ENCODE results near the gene LHPP.

DNA sequence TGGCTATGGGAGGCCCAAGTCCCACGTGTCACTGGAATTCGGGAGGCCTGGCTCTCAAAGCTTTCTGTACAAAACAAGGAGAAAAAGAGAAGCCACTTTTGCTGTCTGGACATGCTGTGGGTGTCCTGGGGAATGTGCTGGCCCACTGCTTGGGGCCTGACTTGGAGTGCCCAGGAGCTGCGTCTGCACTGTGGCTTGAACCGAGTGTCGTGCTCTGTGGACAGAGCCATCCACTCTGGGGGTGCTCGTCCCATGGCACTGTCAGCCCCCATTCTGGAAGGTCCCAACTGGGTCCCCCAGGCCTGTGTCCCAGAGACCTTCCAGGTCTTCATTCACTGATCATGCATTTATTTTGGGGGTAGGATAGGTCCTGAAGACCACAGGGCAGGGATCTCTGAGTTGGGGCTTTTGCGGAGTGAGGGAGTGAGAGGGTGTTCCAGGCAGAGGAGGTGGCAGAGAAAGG lies 138.0 kb downstream of the LHPP start:
- TF ChIP-seq CTCF (IDR thresholded peaks at IDR 0.05), result no peak
- TF ChIP-seq EP300 (IDR thresholded peaks at IDR 0.05), result no peak
- no peak for TF ChIP-seq POLR2AphosphoS5 (IDR thresholded peaks at IDR 0.05)
